HepG2 (cell line): Measurements from ENCODE around the gene CCDC121. TPM values are rescaled to one million over a fixed set of nuclear protein-coding genes. Genes with fewer than 3 reads are reported as not detected.
A peak's percentile ranks its signal among the peaks of the same experiment; 100 is the strongest.

Experiments used
- CENPX ChIP-seq: sonication (generic); formaldehyde crosslinking; IDR thresholded peaks from 2 replicates; pipeline ENCODE4 v1.9.0; 2021; ENCODE audit warnings: mild to moderate bottlenecking, missing genetic modification reagents, moderate library complexity
- CREBL2 ChIP-seq: sonication (generic); formaldehyde crosslinking; IDR thresholded peaks from 2 replicates; pipeline ENCODE4 v1.8.1; 2023; ENCODE audit warnings: missing genetic modification reagents, mild to moderate bottlenecking, borderline replicate concordance
- RAD21 ChIP-seq: fragments of 450-650 bp; formaldehyde crosslinking; IDR thresholded peaks from 2 replicates; pipeline ENCODE4 v1.5.0; 2020; ENCODE audit warnings: mild to moderate bottlenecking
- RXRB ChIP-seq: IDR thresholded peaks from 2 replicates; pipeline ENCODE4 v1.6.1; 2016; ENCODE audit warnings: borderline replicate concordance, missing genetic modification reagents, missing compliant biosample characterization
- ZBTB38 ChIP-seq: sonication (generic); formaldehyde crosslinking; IDR thresholded peaks from 2 replicates; pipeline ENCODE4 v1.5.1; 2020; ENCODE audit warnings: mild to moderate bottlenecking, missing genetic modification reagents
- ZKSCAN8 ChIP-seq: IDR thresholded peaks from 2 replicates; pipeline ENCODE4 v1.6.1; 2016; ENCODE audit warnings: borderline replicate concordance, missing genetic modification reagents, missing compliant biosample characterization
- ZNF264 ChIP-seq: sonication (generic); formaldehyde crosslinking; IDR thresholded peaks from 2 replicates; pipeline ENCODE4 v1.4.0; 2020; ENCODE audit warnings: missing genetic modification reagents
- ZNF350 ChIP-seq: sonication (generic); formaldehyde crosslinking; IDR thresholded peaks from 2 replicates; pipeline ENCODE4 v1.4.0; 2020; ENCODE audit warnings: mild to moderate bottlenecking, low read depth, missing genetic modification reagents, borderline replicate concordance
- ZNF432 ChIP-seq: sonication (generic); formaldehyde crosslinking; IDR thresholded peaks from 2 replicates; pipeline ENCODE4 v1.5.0; 2020; ENCODE audit warnings: missing genetic modification reagents, mild to moderate bottlenecking, borderline replicate concordance
- ZNF552 ChIP-seq: sonication (generic); formaldehyde crosslinking; IDR thresholded peaks from 2 replicates; pipeline ENCODE4 v1.9.0; 2022; ENCODE audit warnings: missing genetic modification reagents, mild to moderate bottlenecking, borderline replicate concordance
- ZNF747 ChIP-seq: sonication (generic); formaldehyde crosslinking; IDR thresholded peaks from 2 replicates; pipeline ENCODE4 v1.8.1; 2023; ENCODE audit warnings: missing genetic modification reagents, mild to moderate bottlenecking, borderline replicate concordance
- polyA plus RNA-seq, 8 experiments: library from polyadenylated mRNA; depleted of rRNA in 3 of 8; stranded (reverse) in 7 of 8; unstranded in 1 of 8; fragments of >200 nt; fragmentation: Illumina TruSeq in 4 of 8; extraction: Trizol in 4 of 8; gene quantifications; 2 replicates each; pipeline versions ENCODE4 v1.2.1 to v1.2.3, GENCODE V29; 2011 to 2016; ENCODE audit warnings: low read depth in 4 of 8, missing spikeins in 1 of 8, mixed read lengths in 1 of 8; ENCODE audit not compliant: insufficient read depth in 1 of 8
- total RNA-seq, 5 experiments: library from RNA; depleted of rRNA; stranded (reverse); fragments of >200 nt; fragmentation: Illumina TruSeq; extraction: Trizol; gene quantifications; 2 replicates each; pipeline ENCODE4 v1.2.3, GENCODE V29; 2016; ENCODE audit warnings: low read depth in 1 of 5
- TF ChIP-seq, protein P1 (sequence below): sonication (generic); formaldehyde crosslinking; IDR thresholded peaks from 2 replicates; pipeline ENCODE4 v1.4.0; 2020; ENCODE audit warnings: missing genetic modification reagents, mild to moderate bottlenecking, borderline replicate concordance
- TF ChIP-seq, protein P2 (sequence below): sonication (generic); formaldehyde crosslinking; IDR thresholded peaks from 2 replicates; pipeline ENCODE4 v1.4.0; 2020; ENCODE audit warnings: missing genetic modification reagents
- TF ChIP-seq, protein P3 (sequence below): sonication (generic); formaldehyde crosslinking; IDR thresholded peaks from 2 replicates; pipeline ENCODE4 v1.9.0; 2021; ENCODE audit warnings: mild to moderate bottlenecking, missing genetic modification reagents
- TF ChIP-seq, protein P4 (sequence below), 2 experiments: fragments of 450-650 bp in 1 of 2; sonication (generic) in 1 of 2; formaldehyde crosslinking; IDR thresholded peaks; 2 replicates each; pipeline versions ENCODE4 v1.5.0 to v1.8.0; 2020 to 2022; ENCODE audit warnings: mild to moderate bottlenecking in 1 of 2, missing genetic modification reagents in 1 of 2

The CCDC121 gene
- total and polyA plus RNA-seq, 2 of the 13 experiments (the other 11 are each of a cell fraction or from before 2014, with no cell fraction given) = 1.9 to 3.0 TPM

DNA sequence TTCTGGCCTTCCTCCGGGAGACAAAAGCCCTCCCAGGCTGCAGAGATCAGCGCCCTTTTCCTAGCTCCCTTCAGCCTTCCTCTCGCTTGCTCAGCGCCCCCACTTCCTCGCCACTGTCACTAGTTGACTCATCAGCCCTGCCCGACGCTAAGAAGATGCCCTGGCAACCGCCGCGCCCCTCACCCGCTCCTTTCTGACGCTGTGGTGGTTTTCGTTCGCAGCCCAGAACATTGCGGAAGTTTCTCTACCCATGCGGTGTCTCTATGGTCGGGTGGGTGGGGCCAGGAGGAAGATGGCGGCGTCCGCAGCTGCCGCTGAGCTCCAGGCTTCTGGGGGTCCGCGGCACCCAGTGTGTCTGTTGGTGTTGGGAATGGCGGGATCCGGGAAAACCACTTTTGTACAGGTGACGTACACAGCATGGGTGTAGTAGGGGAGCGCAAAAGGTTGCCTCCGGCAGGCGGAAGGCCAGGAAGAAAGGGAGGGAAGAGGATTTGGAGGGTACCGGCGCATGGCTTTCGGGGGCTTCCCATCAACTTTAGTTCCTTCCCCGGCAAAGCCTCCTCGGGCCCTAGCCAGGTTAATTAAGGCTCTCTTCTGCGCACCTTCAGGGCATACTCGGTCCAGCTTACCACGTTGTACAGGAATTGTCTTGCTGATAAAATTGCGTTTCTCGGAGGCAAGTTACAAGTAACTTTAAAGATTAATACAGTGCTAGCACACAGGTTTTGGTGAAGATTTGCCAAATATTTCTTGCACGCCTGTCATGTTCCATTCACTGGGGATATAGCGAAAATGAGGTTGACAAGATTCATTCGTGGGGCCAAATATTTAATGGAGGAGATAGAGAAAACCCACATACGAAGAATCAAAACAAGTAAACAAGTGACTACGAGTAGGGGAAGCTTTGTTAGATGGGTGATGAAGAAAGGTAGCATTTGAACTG is at the start of gene CCDC121, which contains the start of gene GPN1 (continued):
- TF ChIP-seq, protein P1, sequence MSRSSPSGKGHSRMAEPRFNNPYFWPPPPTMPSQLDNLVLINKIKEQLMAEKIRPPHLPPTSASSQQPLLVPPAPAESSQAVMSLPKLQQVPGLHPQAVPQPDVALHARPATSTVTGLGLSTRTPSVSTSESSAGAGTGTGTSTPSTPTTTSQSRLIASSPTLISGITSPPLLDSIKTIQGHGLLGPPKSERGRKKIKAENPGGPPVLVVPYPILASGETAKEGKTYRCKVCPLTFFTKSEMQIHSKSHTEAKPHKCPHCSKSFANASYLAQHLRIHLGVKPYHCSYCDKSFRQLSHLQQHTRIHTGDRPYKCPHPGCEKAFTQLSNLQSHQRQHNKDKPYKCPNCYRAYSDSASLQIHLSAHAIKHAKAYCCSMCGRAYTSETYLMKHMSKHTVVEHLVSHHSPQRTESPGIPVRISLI = peak; percentile 29; the same call in 1 of the 2 replicates
- no peak for TF ChIP-seq CENPX (CRISPR knock-in tag)
- TF ChIP-seq CREBL2 (CRISPR knock-in tag) = peak; percentile 66; the same call in 1 of the 2 replicates
- TF ChIP-seq ZNF264 (CRISPR knock-in tag) = 0 out of 2 replicates have a peak, but pooled peaks have one; percentile 8
- TF ChIP-seq ZNF432 (CRISPR knock-in tag) = no peak
- TF ChIP-seq RAD21 = peak; percentile 27; the same call in 1 of the 2 replicates
- TF ChIP-seq, protein P2, sequence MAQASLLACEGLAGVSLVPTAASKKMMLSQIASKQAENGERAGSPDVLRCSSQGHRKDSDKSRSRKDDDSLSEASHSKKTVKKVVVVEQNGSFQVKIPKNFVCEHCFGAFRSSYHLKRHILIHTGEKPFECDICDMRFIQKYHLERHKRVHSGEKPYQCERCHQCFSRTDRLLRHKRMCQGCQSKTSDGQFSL (CRISPR knock-in tag) = no peak
- TF ChIP-seq RXRB (CRISPR knock-in tag) = peak; percentile 57
- TF ChIP-seq ZKSCAN8 (CRISPR knock-in tag) = peak; percentile 41; the same call in 1 of the 2 replicates
- TF ChIP-seq, protein P3, sequence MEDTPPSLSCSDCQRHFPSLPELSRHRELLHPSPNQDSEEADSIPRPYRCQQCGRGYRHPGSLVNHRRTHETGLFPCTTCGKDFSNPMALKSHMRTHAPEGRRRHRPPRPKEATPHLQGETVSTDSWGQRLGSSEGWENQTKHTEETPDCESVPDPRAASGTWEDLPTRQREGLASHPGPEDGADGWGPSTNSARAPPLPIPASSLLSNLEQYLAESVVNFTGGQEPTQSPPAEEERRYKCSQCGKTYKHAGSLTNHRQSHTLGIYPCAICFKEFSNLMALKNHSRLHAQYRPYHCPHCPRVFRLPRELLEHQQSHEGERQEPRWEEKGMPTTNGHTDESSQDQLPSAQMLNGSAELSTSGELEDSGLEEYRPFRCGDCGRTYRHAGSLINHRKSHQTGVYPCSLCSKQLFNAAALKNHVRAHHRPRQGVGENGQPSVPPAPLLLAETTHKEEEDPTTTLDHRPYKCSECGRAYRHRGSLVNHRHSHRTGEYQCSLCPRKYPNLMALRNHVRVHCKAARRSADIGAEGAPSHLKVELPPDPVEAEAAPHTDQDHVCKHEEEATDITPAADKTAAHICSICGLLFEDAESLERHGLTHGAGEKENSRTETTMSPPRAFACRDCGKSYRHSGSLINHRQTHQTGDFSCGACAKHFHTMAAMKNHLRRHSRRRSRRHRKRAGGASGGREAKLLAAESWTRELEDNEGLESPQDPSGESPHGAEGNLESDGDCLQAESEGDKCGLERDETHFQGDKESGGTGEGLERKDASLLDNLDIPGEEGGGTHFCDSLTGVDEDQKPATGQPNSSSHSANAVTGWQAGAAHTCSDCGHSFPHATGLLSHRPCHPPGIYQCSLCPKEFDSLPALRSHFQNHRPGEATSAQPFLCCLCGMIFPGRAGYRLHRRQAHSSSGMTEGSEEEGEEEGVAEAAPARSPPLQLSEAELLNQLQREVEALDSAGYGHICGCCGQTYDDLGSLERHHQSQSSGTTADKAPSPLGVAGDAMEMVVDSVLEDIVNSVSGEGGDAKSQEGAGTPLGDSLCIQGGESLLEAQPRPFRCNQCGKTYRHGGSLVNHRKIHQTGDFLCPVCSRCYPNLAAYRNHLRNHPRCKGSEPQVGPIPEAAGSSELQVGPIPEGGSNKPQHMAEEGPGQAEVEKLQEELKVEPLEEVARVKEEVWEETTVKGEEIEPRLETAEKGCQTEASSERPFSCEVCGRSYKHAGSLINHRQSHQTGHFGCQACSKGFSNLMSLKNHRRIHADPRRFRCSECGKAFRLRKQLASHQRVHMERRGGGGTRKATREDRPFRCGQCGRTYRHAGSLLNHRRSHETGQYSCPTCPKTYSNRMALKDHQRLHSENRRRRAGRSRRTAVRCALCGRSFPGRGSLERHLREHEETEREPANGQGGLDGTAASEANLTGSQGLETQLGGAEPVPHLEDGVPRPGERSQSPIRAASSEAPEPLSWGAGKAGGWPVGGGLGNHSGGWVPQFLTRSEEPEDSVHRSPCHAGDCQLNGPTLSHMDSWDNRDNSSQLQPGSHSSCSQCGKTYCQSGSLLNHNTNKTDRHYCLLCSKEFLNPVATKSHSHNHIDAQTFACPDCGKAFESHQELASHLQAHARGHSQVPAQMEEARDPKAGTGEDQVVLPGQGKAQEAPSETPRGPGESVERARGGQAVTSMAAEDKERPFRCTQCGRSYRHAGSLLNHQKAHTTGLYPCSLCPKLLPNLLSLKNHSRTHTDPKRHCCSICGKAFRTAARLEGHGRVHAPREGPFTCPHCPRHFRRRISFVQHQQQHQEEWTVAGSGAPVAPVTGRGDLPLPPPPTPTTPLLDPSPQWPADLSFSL (CRISPR knock-in tag) = no peak; the same call in 1 of the 2 replicates
- peak; percentile 95 for TF ChIP-seq ZNF747 (CRISPR knock-in tag)
- peak; percentile 76; the same call in 1 of the 2 replicates for TF ChIP-seq ZBTB38 (CRISPR knock-in tag)
- peak; percentile 99 for TF ChIP-seq ZNF350 (CRISPR knock-in tag)
- TF ChIP-seq, protein P4, sequence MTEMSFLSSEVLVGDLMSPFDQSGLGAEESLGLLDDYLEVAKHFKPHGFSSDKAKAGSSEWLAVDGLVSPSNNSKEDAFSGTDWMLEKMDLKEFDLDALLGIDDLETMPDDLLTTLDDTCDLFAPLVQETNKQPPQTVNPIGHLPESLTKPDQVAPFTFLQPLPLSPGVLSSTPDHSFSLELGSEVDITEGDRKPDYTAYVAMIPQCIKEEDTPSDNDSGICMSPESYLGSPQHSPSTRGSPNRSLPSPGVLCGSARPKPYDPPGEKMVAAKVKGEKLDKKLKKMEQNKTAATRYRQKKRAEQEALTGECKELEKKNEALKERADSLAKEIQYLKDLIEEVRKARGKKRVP (CRISPR knock-in tag; IDR thresholded peaks at IDR 0.05) = peak in 1 of 2 experiments; percentile 67; a peak in 1 of 4 replicates
- no peak; the same call in 1 of the 2 replicates for TF ChIP-seq ZNF552
